Activated CD4-positive, alpha-beta T cell treated with anti-CD3 and anti-CD28 coated beads, Interleukin-2, amount 50 U/mL, for 24 hours (primary cell): Measurements from ENCODE around the gene STOX2.

Experiments
- DNase-seq, 2 donors: peaks; one replicate each; pipeline ENCODE4 v3.0.0-alpha.2; 2020; ENCODE audit warnings: low read depth in 1 of 2, low spot score in 1 of 2

Gene STOX2

DNA sequence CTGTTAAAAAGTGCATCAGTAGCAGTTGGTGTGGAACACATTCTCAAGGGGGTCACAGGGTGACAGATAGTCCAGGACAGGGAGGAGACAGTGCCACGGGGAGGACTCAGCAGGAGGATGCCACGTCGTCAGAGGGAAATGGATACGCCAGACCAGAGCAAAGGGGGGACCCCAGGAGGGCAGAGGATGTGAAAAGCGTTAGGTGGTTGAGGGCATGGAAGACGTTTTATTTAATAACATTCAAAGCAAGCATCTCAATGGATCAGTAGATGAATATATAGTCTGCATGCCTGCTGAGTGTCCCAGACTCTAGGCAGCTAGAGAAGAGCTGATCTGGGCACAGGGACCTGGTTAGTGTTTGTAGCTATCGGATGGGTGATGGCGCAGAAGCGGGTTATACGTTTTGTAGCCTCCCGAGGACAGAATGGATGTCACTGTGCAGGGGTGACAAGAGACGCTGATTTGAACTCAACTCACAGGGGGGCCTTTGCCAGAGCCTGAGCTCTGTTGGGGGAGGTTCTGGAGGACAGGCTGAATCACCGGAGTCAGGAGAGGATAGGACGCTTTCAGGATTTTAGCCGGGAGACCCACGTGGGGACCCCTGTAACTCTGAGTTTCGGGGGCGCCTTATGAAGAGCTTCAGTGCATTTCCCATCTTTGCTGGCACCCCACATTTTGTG is 81.3 kb downstream of the STOX2 start:
- DNase-seq, result no peak

DNA sequence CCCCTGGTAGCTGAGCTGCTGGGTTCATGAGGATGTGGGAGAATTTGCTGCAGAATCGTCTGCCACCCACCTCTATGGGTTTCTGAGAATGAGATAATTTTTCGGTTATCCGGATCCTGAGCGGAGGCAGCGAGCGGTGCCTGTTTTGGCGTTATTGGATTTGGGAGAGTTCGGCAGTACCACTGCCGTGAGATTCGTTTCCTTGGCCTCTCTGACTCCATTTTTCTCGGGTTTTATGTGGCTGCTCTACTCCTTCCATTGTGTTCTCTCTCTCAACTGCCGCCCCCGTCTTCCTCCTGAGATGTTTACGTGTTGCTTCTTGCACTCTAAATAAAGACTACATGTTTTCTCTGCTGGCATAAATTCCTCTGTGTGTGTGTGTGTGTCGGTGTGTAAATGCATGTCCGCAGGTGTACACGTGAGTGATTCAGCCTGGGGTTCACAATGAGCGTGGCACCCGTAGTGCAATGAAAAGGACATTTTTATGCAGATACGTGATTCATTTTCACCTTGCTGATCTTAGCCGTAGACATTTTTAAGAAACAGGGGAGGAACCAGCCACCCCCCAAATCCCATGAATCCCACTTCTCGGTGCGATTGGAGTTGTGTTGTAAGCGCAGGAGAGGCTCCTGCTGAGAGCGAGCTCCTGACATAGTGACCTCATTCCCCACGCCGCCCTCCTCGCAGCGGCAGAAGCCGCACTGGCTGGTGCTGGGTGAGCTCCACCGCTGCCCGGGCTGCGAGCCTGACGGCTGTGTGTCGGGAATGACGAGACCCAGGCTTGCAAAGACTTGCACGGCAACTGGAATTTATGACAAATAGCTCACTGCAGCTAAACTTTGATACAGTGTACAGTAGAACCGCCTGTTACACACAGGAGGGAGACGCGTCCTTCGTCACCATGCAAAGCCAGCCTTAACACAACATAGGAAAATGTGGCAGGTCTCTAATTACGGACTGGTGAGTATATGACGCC is 82.2 kb downstream of the STOX2 start:
- DNase-seq, result no peak

DNA sequence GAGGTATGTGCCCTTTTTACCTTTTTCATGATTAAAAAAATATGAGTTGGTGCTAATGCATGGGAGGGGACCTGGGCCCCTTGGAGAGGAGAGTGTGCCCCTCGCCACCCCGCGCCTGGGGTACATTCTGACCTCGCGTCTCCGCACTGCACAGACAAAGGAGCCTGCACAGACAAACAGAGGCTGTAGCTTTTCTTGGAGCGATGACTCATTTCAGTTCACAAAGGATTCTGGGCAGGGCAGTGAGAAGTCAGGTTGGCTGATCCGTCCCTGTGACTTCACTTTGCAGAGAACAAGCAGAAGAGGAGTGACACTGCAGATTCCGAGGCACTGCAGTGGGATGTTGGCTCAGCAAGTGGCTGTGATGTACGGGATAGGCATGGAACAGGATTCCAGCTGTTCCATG is 82.9 kb downstream of the STOX2 start:
- DNase-seq, result no peak

DNA sequence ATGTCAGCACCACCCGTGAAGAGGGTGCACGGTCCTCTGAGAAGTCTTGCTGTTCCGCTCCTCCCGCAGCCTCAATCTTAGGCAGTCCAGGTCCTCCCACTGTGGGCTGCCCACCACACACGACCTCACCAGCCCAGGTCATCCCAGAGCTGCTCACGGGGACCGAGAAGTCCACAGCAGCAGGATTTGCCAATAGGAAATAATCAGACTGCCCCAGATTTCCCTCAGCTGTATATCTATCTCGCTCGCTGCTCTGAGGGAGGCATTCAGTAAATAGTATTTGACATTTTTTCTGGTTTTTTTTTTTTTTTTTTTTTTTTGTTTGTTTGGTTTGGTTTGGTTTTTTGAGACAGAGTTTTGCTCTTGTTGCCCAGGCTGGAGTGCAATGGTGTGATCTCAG is 83.8 kb downstream of the STOX2 start:
- DNase-seq, result no peak

DNA sequence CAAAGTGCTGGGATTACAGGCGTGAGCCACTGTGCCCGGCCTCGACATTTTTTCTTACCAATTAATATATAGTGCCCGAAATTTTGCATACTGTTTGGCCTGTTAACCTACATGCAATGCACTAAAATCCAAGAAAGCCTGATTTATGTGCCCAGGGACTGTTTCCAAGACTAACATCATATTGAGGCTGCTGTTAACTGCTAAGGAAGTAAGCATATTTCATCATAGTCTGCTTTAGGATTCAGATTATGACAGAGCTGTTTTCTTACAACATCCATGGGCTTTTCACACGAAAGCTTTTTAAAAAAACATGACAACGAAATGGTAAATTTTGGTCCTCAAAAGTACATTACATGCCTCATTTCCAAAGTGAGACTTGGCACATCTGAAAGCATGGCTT is 84.4 kb downstream of the STOX2 start:
- DNase-seq, result no peak

DNA sequence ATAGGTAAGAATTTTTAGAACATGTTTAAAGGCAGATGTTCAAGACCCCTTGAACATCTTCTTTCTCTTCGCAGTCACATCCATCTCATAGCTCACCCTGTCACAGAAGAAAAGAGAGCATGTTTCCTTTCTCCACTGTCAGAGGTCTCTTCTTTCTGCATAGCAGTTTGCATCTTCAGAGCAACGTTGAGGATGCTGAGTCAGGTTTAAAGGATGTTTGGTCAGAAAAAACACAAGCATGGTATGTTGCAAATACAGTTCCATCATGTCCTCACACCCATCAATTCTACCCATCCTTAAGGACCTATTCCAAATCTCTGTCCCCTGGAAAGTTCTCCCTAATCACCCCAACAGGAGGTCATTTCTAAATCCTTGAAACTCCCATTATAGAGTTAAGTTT is 84.8 kb downstream of the STOX2 start:
- no peak for DNase-seq

DNA sequence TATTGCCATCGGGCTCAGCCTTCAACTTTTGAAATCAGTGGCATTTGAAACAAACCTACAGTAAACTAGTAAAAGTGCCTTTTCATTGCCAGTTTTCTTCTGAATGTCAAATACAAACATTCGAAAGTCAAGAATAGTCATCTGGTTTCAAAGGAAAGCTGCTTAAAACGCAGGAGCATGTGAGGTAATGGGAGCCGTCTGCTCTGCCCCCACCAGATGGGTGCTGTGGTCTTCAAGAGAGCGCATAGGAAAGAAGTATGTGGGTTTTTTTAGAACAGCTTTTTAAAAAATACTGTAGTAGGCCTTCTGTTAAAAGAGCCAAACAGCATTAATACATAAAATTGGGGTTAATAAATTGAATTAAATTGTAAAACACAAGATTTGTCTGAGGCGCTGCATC is 88.6 kb downstream of the STOX2 start:
- DNase-seq, result no peak

DNA sequence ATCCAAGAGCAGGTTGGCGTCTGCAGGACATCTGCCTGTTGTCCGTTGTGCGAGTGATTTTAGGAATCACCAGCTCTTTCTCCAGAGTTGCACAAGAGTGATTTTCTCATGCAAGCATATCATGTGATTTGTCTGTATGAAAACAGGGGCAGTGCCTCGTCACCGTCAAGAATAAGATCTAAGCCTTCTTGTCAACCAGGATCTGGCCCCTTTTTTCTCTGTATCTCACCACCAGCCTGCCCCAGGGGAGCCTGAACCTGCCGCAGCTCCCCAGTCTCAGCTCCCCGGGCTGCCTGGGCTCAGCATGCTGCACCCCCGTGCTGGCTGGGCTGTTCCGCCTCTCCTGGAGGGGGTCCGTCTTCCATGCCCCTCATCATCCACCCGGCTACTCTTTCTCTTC is 90.5 kb downstream of the STOX2 start:
- no peak for DNase-seq

DNA sequence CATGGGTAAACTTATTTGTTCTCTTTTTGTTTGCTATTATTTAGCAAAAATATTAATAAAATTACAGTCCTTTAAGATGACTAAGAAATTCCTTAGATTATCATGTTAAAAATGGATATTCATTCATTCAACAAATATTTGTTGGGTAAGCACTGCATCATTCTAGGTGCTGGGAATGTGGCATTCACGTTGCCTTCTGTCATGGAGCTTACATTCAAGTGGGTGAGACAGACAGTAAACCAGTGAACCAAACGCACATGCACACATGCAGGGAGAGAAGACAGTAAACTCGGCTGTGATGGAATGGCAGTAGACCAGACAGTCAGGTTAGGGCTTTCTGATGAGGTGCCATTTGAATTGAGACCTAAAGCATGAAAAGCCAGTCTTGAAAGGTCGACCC is 91.8 kb downstream of the STOX2 start:
- no peak for DNase-seq

DNA sequence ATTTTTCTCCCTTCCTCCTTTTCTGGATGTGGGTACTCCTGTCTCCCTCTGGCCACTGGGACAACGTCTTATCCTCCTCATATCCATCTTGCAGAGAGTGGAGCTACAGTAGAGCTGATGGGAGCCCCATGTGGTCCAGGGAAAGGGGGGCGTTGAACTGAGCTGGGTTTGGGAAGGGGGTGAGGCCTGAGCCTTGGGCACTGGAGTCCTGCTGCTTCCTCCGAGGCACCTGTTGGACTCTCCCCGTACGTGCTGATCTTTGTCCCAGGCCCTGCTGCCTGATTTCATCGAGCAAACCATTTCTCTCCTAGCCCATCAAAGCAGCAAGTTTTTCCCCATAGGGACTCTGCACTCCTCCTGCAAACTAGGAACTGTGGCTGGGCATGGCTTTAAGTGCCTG is 94.3 kb downstream of the STOX2 start:
- no peak for DNase-seq

DNA sequence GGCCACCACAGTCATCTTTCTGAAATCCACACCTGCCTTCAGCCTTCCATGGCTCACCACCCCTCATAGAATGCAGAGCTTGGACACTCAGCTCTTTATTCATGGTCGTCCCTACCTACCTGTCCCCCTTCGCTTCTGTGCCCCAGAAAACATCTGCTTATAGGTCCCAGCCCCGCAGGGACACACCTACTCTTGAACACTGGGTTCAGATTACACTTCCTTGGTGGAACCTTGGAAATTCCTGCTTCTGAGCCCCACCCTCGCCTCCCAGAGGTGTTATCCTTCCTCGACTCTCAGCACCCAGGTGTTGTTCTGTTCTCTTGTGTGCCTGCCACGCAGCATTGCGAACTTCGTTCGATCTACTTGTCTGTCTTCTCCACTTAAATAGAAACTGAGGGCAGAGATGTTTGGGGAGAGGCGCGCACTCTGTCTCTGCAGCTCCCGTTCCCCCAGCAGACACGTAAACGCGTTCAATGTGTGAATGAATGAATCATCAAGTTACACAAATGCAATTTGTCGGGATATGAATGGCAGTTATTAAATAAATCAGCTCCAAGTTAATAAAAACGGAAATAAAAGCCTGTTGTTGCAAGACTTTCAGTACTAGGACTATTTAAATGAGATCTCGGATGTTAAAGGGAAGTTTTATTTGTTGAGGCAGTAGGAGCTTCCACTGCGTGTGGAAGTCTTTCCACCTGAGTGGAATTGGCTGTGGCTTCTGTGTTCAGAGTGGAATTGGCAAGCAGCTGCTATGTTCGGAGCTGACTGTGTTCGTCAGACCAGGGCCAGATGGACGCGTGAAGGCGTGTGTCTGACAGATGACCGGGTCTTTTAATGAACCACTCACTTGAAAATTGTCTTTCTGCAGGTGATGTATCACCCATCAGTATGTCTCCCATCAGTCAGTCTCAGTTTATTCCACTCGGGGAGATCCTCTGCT is 95.6 kb downstream of the STOX2 start:
- DNase-seq, result no peak

DNA sequence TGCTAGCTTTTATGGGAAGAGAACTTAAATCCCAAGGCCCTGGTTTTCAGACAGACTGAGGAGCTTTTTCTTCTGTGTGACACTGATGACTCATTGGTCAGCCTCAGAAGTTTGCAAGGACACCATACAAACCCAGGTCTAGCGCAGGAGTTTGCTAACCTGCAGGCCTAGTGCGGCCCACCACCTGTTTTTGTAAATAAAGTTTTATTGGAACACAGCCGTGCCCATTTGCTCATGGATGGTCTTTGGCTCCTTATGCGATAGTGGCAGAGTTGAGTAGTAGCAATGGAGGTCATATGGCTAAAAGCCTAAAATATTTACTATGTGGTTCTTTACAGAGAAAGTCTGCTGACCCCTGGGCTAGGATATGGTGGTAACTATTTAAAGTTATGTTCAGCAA is 98.3 kb downstream of the STOX2 start:
- no peak for DNase-seq

DNA sequence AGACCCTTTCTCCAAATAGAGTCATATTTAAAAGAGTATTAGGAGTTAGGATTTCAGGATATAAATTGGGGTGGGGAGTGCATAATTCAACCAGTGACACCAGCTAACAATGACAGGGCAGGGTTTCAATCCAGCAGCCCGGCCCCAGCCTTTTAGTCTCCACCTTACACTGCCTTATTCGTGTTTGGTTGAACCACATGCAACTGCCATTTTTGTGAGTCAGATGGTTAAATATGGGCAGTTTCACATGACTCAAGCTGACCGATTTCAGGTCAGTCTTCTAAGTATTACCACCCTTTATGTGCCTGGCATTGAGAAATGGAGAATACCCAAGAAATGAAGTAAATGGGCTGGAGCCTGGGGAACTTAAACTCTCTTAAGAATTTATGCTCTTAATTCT is 102.8 kb downstream of the STOX2 start:
- no peak for DNase-seq

DNA sequence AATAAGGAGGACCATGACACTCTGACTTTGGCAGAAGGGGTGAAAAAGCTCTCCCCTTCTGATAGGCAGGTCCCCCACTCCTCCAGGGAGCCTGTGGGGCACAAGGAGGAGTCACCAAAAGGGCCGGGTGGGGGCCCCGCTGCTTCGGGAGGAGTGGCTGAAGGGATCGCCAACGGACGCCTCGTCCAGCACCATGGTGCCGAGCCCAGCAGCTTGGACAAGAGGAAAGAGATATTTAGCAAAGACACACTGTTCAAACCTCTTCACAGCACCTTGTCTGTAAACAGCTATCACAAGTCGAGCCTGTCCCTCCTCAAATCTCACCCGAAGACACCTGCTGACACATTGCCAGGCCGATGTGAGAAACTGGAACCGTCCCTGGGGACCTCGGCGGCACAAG is 105.6 kb downstream of the STOX2 start:
- DNase-seq, result no peak

DNA sequence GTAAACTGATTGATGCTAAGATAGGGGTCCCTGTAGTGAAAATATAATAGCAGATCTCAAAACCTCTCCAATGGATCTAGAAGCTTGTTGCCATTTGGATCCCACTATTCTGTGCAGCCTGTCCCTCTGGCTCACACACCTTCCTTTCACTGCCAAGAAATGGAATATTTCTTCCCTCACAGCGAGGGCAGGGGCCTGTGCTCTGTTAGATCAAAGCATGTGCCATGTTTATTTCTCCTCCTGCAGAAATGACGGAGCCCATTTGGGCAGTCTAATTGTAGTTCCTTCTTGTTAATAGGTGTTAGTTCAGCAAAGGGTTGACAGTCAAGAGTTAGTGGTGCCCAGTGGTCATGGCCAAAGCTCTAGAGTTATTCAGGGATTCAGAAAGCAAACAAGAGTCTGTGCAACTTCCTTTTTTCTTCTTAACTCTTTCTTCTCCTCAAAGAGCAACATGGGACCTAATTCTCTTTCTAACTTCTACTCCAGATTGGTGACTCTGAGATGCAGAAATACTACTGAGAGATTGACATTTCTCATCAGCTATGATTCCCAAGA is 106.8 kb downstream of the STOX2 start:
- DNase-seq, result no peak

DNA sequence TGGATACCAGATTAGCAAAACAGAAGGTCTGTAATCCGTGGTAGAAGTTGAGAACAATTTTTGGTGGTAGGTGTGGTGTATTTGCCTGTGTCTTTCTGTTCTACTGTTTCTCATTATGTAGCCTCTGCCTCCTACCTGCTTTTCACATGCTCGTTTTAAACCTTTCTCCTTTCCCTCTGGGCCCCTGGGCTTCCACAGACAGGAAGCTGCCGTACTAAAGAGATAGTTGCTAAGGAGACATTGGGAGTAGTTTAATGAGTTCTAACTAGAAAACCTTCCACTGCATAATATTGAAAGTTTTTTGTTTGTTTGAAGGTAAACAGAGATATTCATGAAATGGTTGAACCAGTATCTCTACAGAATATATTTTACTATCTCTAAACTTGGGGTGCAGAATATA is 107.8 kb downstream of the STOX2 start:
- no peak for DNase-seq

DNA sequence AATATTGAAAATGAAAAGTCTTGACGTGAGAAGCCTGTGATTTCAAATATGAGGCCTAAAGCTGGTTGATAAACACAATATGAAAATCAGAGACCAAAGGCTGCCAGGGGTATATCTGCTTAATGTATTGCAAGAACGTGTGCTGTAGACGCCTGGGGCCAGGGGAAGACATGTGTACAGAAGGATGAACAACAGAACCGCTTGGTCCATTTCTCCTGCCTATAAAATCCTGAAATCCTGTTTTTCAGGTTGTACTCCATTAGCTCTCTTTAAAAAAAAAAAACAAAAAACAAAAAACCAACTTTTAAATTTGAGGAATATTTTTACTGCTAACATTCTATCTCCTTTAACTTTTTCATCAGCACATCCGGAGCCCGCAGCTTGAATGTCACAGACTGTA is 109.2 kb downstream of the STOX2 start:
- no peak for DNase-seq

DNA sequence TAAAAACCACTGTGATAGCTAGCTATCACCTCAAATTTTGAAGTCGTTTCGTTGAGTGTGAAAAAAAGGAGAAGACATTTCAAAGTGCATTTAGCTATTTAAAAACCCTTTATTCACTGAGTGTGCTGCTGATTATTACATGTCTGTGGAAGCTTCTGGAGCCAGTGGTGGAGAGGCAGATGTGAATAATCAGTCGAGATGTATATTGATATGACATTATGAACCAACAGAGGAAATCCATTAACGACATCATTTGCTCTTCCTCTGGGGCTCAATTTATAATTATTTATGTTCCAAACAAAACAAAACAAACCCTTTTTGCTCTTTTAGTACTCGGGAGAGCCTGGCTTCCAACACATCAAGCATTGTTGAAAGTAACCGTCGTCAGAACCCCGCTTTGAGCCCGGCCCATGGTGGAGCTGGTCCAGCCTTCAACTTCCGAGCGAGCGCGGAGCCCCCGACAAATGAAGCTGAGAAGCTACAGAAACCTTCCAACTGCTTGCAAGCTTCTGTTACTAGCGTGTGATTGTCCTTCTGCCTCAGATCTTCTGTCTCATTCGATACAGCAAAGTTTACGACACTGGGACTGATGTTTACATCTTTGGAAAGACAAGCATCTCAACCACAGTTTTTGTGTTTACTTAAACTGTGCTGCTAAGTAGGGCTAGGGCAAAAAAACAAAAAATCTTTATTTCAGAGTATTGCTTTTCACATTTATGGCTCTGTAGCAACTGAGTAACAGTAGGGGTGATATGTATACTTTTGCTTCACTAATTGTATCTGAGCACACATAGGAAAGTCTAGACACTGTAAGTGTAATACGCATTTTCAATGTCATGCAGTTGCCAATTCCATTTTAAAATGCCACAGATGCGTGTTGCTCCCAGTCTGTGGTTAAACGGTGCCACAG is 111.9 kb downstream of the STOX2 start:
- DNase-seq, result no peak

DNA sequence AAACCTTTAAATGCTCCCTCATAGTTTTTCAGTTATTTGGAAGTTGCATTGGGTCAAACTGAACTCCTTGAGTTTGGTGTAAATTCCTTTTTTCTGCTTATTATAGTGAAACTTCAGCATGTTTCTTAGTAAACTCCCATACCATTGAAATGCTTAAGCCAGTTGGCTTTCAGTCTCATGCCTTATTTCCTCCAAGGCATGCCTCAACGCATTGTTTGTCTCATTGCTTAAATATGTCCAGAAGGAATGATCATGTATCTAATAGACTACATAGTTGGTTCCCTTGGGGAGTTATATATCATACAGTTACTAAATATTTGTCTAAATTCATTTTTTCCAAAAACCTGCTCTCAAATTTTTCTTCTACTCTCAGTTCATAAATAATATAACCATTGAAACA is 114.0 kb downstream of the STOX2 start:
- no peak for DNase-seq
